DMS 273 (cell line): ENCODE results near the gene ELAPOR2.
"Not testable (repeated sequence)": the region's sequence is repeated elsewhere in the genome, so short reads cannot be mapped to it uniquely, and the experiment has no call there.

Source experiments
- DNase-seq: peaks from one replicate; lab custom pipeline; 2025; ENCODE audit not compliant: unreplicated experiment; lab: John Stamatoyannopoulos, UW

Gene ELAPOR2

GRCh38 chr7:87059525-87060287, at the start of gene ELAPOR2:
Gene ELAPOR2, minus strand, starts transcription at chr7:87059654. Its CDS starts 141 bp downstream, at chr7:87059513.
- DNase-seq: peak; percentile 99

GRCh38 chr7:87107949-87108776, 48.7 kb upstream of the ELAPOR2 start:
- no peak for DNase-seq

GRCh38 chr7:87106974-87107612, 47.6 kb upstream of the ELAPOR2 start:
- no peak for DNase-seq

GRCh38 chr7:87105401-87105800, 45.9 kb upstream of the ELAPOR2 start:
- peak; percentile 82 for DNase-seq

GRCh38 chr7:87100326-87100725, 40.9 kb upstream of the ELAPOR2 start:
- no peak for DNase-seq

GRCh38 chr7:87097375-87097774, 37.9 kb upstream of the ELAPOR2 start:
- DNase-seq: not testable (repeated sequence)

- DNase-seq: no peak
Measured at GRCh38 chr7:87094322-87094721, 34.9 kb upstream of the ELAPOR2 start.

GRCh38 chr7:87092568-87093091, 33.2 kb upstream of the ELAPOR2 start:
- no peak for DNase-seq

GRCh38 chr7:87091487-87092066, 32.1 kb upstream of the ELAPOR2 start:
- DNase-seq: no peak

GRCh38 chr7:87083865-87084519, 24.5 kb upstream of the ELAPOR2 start:
- DNase-seq: no peak

GRCh38 chr7:87082675-87083074, 23.2 kb upstream of the ELAPOR2 start:
- no peak for DNase-seq

- no peak for DNase-seq
Measured at GRCh38 chr7:87075671-87076404, 16.4 kb upstream of the ELAPOR2 start.

GRCh38 chr7:87067788-87068187, 8.3 kb upstream of the ELAPOR2 start:
- DNase-seq: no peak

GRCh38 chr7:87060288-87060537, 759 bp upstream of the ELAPOR2 start:
- DNase-seq: peak; percentile 86

GRCh38 chr7:87058744-87059524, 520 bp downstream of the ELAPOR2 start:
- DNase-seq: peak; percentile 70

GRCh38 chr7:87057210-87057609, 2.2 kb downstream of the ELAPOR2 start:
- no peak for DNase-seq

GRCh38 chr7:87056346-87056745, 3.1 kb downstream of the ELAPOR2 start:
- no peak for DNase-seq

- DNase-seq: no peak
Measured at GRCh38 chr7:87048839-87049238, 10.6 kb downstream of the ELAPOR2 start.

- DNase-seq: no peak
Measured at GRCh38 chr7:87046456-87046855, 13.0 kb downstream of the ELAPOR2 start.
